HG03060 (cell line): ENCODE data around the gene TUBB3.
"Not testable (repeated sequence)": the region's sequence is repeated elsewhere in the genome, so short reads cannot be mapped to it uniquely, and the experiment has no call there.

Experiments
- ATAC-seq: cut with Tn5 transposase; IDR thresholded peaks from one replicate; pipeline ENCODE4 v1.9.1; 2021; ENCODE audit warnings: low read depth, moderate number of reproducible peaks; ENCODE audit not compliant: unreplicated experiment

TUBB3 gene

DNA sequence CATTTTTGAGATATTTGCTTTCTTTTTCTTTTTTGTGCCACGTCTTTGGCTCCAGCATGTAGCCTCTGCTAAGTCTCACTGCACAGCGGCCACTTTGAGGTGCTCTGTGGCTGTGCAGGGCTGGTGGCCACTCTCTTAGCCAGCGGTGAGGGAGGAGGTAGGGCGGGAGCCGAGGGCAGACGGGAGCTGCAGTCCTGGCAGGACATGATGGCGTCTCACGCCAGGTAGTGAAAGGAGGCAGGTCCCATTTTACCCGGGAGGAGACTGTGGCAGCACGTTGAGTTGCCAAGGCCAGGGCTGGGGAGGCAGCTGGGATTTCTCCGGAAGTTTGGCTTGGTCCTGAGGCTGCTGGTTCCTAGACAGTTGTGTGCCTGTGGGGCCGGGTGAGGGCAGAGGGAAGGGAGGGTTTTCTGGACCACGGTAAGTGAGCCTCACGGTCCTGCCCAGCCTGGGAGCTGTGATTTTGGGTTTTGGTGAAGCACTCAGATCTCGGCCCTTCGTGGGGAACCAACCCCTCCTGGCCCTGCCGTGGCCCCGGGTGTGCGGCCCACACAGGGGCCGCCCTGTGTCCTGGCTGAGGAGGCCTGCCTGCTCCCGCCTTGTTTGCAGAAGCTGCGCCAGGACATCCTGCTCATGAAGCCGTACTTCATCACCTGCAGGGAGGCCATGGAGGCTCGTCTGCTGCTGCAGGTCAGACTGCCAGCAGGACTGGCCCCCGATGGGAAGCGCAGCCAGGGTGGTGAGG is 39.8 kb downstream of the TUBB3 start:
- no peak for ATAC-seq

DNA sequence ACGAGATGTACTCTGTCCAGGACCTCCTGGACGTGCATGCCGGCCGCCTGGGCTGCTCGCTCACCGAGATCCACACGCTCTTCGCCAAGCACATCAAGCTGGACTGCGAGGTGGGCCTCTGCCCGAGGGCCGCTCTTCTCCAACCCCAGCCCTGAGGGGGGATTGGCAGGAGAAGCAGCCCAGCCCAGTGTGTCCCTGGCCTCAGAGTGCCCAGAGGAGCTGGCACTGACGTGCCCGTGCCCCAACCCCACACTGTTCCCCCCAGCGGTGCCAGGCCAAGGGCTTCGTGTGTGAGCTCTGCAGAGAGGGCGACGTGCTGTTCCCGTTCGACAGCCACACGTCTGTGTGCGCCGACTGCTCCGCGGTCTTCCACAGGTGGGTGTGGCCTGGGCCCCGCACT is 41.1 kb downstream of the TUBB3 start:
- no peak for ATAC-seq

DNA sequence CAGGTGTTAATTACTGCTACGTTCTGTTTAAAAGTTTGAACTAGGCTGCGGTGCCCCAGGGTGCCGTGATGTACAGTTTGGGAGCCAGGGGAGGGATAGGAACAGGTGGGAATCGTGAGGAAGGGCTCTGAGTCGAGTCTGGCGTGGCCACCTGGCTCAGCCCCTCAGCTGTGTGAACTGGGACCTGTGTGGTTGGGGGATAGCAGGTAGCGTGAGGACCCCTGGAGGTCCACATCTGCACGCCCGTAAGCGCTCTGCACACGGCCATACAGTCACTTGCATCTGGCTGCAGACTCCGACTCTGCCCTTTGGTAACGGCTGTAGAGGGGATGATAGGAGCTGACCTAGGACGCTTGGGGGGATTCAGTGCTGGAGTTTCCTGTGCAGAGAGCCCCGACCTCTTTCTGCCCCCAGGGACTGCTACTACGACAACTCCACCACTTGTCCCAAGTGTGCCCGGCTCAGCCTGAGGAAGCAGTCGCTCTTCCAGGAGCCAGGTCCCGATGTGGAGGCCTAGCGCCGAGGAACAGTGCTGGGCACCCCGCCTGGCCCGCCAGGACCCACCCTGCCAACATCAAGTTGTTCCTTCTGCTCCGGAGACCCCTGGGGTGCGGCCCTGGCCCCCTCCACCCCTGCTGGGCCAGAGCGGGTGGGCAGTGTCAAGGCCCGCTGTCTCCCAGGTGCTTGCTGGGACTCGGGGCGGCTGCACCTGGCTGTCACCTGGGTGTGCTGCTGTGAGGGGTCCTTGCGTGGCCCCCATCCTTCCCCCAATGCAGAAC is 42.5 kb downstream of the TUBB3 start:
- ATAC-seq: no peak

DNA sequence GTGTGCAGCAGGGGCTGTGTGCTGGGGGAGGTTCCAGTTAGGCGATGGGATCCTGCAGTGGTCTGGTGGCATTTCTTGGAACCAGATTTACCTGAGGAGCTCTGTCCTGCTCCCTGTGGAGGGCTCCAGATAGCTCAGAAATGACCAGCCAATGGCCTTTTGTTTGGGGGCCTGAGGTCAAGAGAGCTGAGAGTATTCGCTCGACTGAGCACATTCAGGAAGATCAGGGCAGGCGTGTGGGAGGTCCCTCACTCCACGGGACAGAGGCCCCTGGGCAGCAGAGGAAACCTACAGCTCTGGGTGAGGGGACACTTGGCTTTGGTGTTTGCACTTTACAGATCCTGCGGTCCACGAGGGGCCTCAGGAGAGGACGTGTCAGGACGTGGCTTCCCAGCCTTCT is 43.6 kb downstream of the TUBB3 start:
- no peak for ATAC-seq

DNA sequence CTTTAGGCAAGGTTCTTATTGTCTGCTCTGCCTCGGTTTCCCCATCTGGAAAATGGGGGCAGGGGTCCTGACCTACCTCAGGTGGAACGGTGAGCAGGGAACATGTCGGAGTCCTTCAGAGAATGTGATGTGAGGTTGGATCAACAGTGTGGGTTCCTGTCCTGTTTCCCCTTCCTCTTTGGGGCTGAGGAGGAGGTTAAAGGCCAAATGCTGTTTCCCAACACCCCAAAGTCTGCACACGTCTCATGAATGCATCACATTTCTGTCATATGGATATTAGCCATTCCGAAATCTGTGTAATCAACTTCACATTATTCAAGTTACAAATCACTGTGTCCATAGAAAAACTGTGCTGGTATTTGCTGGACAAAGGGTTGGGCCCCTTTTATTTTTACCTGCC is 44.3 kb downstream of the TUBB3 start:
- ATAC-seq: not testable (repeated sequence)

DNA sequence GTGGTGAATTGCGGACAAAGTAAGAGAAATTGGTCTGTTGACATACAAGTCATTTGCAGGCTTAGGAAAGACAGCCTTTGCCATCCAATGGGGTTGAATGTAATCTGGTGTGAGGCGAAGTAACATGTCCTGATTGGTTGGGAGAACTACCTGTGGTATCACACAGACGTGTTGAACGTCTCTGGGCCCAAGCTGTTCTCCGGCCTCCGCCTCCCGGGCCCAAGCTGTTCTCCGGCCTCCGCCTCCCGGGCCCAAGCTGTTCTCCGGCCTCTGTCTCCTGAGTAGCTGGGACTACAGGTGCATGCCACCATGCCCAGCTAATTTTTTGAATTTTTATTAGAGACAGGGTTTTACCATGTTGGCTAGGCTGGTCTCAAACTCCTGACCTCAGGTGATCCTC is 44.9 kb downstream of the TUBB3 start:
- ATAC-seq: not testable (repeated sequence)

DNA sequence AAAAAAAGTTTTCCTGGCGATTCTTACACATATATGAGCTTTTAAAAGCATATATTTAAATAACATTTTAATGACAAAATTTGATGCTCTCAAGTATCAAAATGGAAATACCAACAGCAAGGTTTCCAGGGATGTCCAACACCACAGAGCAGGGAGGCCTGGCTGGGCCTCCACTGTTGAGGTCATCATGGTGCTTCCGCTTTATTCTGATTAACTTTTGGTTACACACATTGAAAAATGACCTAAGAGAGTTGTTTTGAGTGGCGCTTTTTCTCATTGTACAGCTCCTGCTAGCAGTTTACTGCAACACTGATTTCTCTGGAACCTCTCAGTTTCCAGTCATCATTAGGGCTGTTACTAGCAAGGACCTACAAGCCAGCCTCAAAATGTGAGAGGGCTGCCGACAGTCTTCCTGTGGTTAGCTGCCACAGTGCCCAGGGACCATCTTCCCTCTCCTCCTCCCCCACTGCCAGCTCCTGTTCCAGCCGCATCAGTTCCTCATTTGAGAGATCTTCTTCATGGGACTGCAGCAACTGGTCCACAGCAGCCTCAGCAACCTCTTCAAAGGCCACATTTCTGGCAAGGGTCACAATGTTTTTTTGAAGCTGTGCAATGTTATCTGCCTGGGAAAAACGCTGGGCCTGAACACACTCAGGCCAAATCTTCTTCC is 46.7 kb downstream of the TUBB3 start:
- no peak for ATAC-seq

DNA sequence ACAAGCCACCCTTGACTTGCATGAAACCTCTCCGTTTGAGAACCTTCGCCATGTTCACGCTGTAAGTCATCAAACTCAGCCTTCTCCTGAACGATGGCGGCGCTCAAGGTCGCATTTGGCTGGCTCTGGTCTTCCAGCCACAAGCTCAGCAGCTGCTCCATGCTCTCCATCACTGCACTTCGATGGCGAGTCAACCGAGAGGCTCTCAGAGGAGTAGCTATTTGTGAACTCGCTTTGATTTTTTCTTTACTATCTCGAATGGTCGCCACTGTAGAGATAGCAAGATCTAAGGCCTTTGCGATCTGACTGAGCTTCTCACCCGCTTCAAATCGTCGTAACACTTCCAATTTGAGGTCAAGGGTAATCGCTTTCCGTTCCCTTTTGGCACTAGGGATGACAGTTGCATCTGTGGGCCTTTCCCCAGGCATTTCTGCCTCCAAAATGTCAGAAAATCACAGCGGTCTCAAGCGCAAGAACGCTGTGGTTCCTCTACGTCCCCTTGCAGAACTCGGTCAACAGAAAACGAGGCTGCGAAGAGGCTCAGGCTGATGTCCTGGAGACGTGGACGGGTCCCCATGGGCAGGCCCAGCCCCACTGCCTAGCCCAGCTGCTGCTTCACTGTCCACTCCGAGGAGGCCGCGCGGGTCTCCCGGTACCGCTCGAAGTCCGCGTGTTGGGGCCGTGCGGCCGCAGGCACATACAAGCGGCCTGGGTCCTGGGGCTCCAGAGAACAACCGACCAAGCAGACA is 48.5 kb downstream of the TUBB3 start:
- no peak for ATAC-seq

DNA sequence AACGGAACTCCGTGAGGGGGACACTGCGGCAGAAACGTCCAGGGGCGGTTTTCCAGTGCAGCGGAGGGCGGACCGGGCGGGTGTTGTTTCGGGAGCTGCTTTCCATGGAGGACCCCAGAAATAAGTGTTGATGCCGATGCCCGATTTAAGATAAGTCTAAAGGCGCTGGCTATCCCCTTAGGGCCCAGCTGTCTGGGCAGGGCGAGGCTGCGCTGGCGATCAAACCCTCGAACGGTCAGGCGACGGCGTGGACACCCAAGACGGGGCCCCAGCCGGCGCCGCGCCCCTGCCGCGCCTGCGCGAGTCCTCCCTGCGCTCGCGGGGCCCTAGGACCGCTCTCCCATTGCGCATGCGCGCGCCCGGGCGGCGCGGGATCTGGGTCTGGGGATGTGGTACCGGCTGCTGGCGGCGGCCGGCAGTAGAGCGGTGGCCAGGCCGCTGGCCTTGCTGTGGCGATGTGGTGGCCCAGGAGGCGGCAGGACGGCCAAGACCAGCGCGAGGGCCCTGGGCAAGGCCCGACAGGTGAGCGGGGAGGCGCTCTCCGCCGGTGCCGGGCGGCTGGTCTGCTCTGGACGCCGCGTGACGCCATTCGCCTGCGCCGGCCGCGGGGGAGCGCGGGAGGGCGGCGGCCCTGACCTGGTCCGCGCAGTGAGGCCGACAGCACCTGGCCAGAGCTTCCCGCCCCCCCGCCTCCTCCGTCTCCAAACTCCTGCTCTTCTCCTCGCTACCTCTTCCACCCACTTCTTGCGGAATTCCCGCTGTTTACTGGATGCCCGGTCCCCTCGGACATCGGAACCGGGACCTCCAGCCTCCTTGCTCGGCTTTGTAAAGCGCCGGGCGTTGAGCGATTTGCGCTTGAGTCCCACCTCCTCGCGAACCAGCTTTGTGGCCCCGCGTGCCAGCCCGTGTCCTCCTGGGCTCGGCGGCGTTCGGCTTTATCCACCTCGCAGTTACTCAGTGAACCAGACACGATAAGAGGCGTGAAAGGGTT is 49.4 kb downstream of the TUBB3 start:
- peak; percentile 50 for ATAC-seq

DNA sequence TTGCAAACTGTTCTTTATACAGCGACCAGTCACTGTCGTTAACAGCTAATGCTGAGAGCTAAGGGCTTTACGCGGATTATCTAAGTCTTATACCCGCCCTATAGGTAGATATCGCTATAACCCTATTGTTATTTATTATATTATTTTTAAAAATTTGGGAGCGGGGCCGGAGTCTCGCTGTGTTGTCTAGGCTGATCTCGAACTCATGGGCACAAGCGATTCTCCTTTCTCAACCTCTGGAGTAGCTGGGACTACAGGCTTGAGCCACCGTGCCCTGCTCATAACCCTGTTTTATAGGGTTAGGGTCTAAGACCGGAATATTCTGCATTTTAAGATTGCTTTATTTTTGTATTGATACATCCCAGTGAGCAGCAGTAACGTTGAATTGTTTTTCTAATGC is 50.1 kb downstream of the TUBB3 start:
- peak; percentile 11 for ATAC-seq

DNA sequence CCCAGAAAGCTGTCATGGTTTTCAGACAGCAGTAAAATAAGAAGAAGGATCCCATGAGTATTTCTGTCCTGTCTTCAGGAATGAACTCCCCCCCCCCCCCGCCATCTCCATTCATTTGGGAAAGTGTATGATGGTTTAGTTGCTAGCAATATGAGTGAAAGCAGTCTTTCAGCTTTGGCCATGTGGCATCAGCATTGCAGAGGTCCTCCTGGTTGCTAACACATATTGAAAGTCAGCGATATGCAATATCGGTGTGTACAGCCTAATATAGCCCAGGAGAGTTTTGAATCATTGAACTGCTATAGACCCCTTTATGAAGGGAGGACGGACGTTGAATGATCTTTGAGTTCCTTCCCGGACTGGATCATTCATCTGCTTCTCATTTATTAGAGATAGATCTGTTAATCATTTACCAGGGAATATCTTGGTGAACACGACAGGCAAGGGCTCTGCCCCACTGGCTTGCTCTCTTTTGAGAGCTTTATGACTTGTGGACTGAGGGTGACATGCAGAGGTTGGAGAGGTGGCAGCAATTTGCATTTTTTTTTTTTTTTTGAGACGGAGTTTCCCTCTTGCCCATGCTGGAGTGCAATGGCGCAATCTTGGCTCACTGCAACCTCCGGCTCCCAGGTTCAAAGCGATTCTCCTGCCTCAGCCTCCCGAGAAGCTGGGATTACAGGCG is 50.7 kb downstream of the TUBB3 start:
- no peak for ATAC-seq

DNA sequence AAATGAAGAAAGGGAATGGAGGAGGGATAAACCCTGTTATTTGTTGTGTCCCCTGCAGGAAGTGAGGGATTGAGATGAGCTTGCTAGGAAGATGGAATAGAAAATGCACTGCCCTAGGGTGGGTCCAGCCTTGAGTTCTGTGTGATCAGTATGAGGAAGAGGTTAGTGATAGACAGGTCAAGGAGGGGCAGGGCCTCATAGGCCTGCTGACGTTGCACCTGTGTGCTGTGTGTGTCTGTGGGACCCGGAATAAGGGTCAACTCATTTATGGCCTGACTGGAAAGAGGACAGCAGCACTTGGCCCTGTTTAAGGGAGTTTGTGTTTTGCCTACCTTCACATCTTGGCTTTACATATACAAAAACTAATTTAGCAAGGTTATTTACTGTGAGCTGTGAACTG is 51.7 kb downstream of the TUBB3 start:
- ATAC-seq: no peak

DNA sequence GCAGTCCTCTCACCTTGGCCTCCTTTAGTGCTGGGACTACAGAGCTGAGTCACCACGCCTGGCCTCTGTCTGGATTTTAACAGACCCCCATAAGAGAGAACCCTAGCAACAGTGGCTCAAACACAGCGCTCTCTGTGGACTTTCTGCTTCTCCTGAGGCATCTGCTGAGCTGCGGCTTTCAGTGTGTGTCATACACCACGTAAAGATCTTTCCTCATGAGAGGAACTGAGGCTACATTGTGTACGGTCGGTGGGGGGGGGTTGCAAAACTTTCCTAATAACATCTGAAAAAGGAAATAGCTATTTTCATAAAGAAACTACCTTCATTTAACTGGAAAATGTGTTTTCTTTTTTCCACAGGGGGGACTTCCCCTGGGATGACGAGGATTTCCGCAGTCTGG is 58.3 kb downstream of the TUBB3 start:
- peak; percentile 83 for ATAC-seq

DNA sequence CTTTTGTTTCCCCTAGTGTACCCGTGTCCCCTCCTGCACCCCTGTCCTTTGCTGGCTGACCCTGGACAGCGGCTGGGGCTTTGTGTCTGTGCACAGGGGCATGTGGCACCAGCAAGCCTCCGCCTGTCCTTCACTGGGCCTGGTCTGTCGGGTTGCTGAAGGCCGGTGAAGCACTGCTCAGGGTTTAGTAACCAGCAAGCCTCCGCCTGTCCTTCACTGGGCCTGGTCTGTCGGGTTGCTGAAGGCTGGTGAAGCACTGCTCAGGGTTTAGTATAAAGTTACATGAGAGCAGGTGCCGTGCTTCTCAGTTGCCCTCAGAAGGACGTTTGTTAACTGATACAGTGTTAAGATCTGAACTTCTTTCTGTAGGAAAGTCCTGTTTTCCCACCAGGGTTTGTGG is 59.2 kb downstream of the TUBB3 start:
- no peak for ATAC-seq

DNA sequence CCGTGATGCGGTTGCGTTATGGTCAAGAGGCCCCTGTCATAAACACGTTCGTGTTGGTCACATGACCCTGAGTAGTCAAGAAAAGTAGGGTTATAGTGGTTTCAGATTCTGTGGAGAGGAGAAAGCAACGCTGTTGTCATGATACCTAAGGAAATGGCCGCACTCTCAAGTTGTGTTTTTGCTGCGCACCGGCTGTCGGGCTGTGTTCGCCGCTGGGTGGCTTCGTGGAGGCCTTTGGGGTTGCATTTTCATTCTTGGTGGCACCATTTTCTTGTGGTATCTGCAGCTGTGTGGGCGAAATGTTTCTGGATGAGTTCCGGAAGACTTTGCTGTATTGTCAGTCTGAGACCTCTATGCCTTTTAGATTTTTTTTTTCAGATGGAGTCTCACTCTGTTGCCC is 60.4 kb downstream of the TUBB3 start:
- no peak for ATAC-seq

DNA sequence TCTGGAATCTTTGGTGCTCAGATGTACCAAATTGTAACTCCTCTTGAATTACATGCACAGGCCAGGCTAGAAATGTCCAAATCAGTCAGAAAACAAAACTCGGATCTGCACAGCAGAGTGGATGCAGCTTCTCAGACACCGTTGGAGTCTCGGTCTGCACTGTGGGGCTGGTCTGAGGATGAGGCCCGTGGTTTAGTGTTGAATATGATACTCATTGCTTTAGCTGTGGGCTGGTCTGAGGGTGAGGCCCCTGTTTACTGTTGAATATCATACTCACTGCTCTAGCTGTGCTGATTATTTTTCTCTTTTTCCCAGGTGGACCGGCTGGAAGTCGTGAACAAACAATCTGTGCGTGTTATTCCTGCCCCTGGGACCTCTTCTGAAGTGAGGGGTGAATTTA is 61.1 kb downstream of the TUBB3 start:
- ATAC-seq: no peak

DNA sequence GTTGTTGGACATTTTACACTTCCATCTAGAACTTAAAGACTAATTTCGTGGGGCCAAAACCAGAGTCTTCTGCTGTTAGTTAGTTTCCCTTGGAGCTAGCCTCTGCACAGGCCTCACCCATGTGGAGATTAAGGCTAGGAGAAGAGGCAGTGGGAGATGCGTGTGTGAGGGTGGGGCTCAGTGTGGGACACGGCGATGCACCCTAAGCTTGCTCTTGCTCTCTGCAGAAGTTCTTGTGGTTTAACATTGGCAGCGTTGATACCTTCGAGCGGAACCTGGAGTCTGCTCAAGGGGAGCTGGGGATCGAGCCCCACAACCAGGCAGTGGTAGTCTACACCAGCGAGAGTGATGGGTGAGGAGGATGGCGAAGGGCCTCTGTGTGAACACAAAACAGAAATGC is 62.1 kb downstream of the TUBB3 start:
- ATAC-seq: no peak
